Measurements from ENCODE around the gene IL33.
A peak's percentile ranks its signal among the peaks of the same experiment; 100 is the strongest.

IL33 gene

DNA sequence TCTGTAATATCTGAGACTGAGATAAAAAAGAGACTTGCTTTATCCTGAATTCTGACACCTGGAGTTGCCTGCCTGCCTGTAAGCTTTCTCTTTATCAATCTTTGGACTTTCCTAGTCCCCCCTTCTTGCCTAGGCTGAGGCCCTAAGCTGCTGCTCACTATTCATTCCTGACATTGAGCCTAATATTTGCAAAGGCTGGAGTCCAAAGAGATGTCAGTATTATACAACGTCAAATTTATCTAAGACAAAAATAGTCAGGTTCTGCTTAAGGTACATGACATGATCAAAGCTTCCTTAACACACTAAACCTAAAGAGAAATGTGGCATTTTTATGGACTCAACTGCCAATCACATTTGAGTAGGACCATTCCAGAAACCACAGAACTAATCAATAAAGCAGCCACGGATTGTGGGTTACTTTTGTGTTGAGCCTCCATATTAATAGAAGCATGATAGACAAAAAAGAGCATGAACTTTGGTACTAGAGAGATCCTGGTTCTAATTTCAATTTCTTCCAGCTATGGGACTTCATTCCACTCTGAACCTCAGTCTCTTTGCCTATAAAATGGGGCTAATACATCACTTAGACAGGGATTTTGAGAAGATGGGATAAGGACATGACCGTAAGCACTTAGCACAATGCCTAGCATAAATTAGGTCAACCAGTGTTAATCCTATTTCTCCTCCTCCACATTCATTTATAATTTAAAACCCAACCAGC, 56.1 kb downstream of the IL33 start:
- ATAC-seq (replicated peaks): no peak
- H3K27ac Mint-ChIP-seq: no peak overlapping the region
- H3K4me3 Mint-ChIP-seq: no peak overlapping the region
- H3K4me1 Mint-ChIP-seq (ENCODE audit: low read depth in 2 of 2): no peaks in the 10 kb centered on the region
- H3K9me3 Mint-ChIP-seq: no peaks in the 10 kb centered on the region
- no peaks in the 10 kb centered on the region for H3K36me3 Mint-ChIP-seq (ENCODE audit: insufficient read depth)
- peaks cover 36 to 39% of the 10 kb centered on the region in 2 donors for H3K27me3 Mint-ChIP-seq
- no peak for DNase-seq

GRCh38 chr9:6272229-6272598, 56.6 kb downstream of the IL33 start:
- no peak for DNase-seq

DNA sequence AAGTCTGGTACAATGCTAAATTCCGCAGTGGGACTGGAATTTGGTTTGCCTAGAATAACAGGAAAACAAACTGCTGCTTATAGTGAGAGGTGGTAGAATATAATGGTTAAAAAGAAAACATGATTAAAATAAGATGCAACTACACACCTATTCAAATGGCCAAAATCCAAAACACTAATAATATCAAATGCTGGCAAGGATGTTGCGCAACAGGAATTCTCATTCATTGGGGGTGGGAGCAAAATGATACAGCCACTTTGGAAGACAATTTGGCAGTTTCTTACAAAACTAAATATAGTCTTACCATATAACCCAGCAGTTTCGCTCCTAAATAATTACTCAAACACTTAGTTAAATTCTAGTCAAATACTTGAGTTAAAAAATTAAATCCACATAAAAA, 61.8 kb downstream of the IL33 start:
- H3K9me3 Mint-ChIP-seq: no peaks in the 10 kb centered on the region
- no peaks in the 10 kb centered on the region for H3K4me1 Mint-ChIP-seq (ENCODE audit: low read depth in 2 of 2)
- H3K27me3 Mint-ChIP-seq: peaks cover 13 to 14% of the 10 kb centered on the region in 2 donors
- ATAC-seq (replicated peaks) (no peak), DNase-seq (no peak)
- no peak overlapping the region for H3K27ac Mint-ChIP-seq
- no peak overlapping the region for H3K4me3 Mint-ChIP-seq
- no peaks in the 10 kb centered on the region for H3K36me3 Mint-ChIP-seq (ENCODE audit: insufficient read depth)

More at GRCh38 chr9:6272229-6272598, 56.6 kb downstream of the IL33 start:
- Mint-ChIP-seq H3K4me3 (no peak overlapping the region), H3K4me1 (ENCODE audit: low read depth in 2 of 2) (no peaks in the 10 kb centered on the region), H3K9me3 (no peaks in the 10 kb centered on the region), H3K27ac (no peak overlapping the region), H3K27me3 (peaks cover 31 to 35% of the 10 kb centered on the region in 2 donors), H3K36me3 (ENCODE audit: insufficient read depth) (no peaks in the 10 kb centered on the region)
- ATAC-seq (replicated peaks): no peak

DNA sequence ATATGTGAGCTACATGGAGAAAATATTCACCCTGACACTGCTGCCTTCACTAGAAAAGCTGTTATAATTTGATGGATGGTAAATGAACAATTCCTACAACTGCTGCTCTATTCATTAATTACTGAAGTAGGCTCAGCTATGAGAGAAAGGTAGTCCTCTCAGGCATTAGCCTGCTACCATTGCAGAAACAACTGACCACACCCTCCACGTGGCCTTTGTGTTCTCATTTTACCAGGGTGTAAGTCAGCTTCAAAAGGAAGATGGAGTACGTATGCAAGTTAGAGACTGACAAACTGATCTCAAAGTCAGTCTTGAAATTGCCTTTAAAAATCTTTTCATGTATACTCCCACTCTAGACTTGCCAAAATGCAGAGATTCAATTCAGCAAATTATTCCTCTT, 86.3 kb downstream of the IL33 start:
- no peaks in the 10 kb centered on the region for H3K4me1 Mint-ChIP-seq (ENCODE audit: low read depth in 2 of 2)
- ATAC-seq (replicated peaks): no peak
- peaks cover 21 to 27% of the 10 kb centered on the region in 2 donors for H3K27me3 Mint-ChIP-seq
- H3K27ac Mint-ChIP-seq: no peak overlapping the region
- H3K36me3 Mint-ChIP-seq (ENCODE audit: insufficient read depth): no peaks in the 10 kb centered on the region
- no peak overlapping the region for H3K4me3 Mint-ChIP-seq
- no peaks in the 10 kb centered on the region for H3K9me3 Mint-ChIP-seq
- DNase-seq: no peak

GRCh38 chr9:6302417-6302816, 86.8 kb downstream of the IL33 start:
- no peak overlapping the region for H3K4me3 Mint-ChIP-seq
- H3K27ac Mint-ChIP-seq: no peak overlapping the region
- DNase-seq (no peak), ATAC-seq (replicated peaks) (no peak)
- H3K9me3 Mint-ChIP-seq: no peaks in the 10 kb centered on the region
- H3K27me3 Mint-ChIP-seq: peaks cover 24 to 31% of the 10 kb centered on the region in 2 donors
- H3K4me1 Mint-ChIP-seq (ENCODE audit: low read depth in 2 of 2): no peaks in the 10 kb centered on the region
- no peaks in the 10 kb centered on the region for H3K36me3 Mint-ChIP-seq (ENCODE audit: insufficient read depth)

GRCh38 chr9:6304232-6304631, 88.6 kb downstream of the IL33 start:
- H3K36me3 Mint-ChIP-seq (ENCODE audit: insufficient read depth): no peaks in the 10 kb centered on the region
- peaks cover 24 to 26% of the 10 kb centered on the region in 2 donors for H3K27me3 Mint-ChIP-seq
- H3K4me1 Mint-ChIP-seq (ENCODE audit: low read depth in 2 of 2): no peaks in the 10 kb centered on the region
- H3K9me3 Mint-ChIP-seq: no peaks in the 10 kb centered on the region
- H3K27ac Mint-ChIP-seq: no peak overlapping the region
- DNase-seq: no peak
- ATAC-seq (replicated peaks): no peak
- H3K4me3 Mint-ChIP-seq: no peak overlapping the region

- peaks cover 24 to 26% of the 10 kb centered on the region in 2 donors for H3K27me3 Mint-ChIP-seq
- H3K4me3 Mint-ChIP-seq: no peak overlapping the region
- no peaks in the 10 kb centered on the region for H3K36me3 Mint-ChIP-seq (ENCODE audit: insufficient read depth)
- no peaks in the 10 kb centered on the region for H3K4me1 Mint-ChIP-seq (ENCODE audit: low read depth in 2 of 2)
- no peaks in the 10 kb centered on the region for H3K9me3 Mint-ChIP-seq
- no peak overlapping the region for H3K27ac Mint-ChIP-seq
- DNase-seq (no peak), ATAC-seq (replicated peaks) (peak; percentile 27)
Observed at GRCh38 chr9:6305954-6306563, 90.5 kb downstream of the IL33 start.
